ENCODE measurements around the gene MINDY1.

MINDY1 gene

GRCh38 chr1:151047925-151048644 lies 41.4 kb upstream of the MINDY1 start:
- peaks cover 5% of the 10 kb centered on the region; the same call in 1 of the 2 replicates for H3K9me3 ChIP-seq
- peak overlapping the region; percentile 73 for H3K4me2 ChIP-seq
- peaks cover 65% of the 10 kb centered on the region for H4K20me1 ChIP-seq
- peaks cover 47% of the 10 kb centered on the region for H3K27me3 ChIP-seq
- peaks cover 52% of the 10 kb centered on the region for H3K36me3 ChIP-seq
- TF ChIP-seq Cebpa-rat (IDR thresholded peaks at IDR 0.05), result no peak
- H3K4me1 ChIP-seq, result peaks cover 11% of the 10 kb centered on the region; the same call in 1 of the 2 replicates
- H3K4me3 ChIP-seq, result peak overlapping the region; percentile 62
- H3K9ac ChIP-seq, result 0 out of 2 replicates have a peak overlapping the region, but pooled peaks have one; percentile 5
- H3K27ac ChIP-seq, result no peak overlapping the region

DNA sequence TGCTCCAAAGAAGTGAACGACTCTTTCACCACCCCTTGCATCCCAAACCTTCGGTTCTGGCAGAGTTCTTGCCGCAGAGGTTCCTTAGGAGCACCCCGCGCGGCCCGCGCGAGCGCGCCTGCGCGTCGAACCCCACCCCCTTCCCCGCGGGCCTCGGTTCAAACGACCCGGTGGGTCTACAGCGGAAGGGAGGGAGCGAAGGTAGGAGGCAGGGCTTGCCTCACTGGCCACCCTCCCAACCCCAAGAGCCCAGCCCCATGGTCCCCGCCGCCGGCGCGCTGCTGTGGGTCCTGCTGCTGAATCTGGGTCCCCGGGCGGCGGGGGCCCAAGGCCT lies 40.9 kb upstream of the MINDY1 start, which contains the start of gene C1orf56:
Gene C1orf56, plus strand, starts transcription at position 161 of the 334 bp plus-strand sequence. Its CDS starts 97 bp downstream, at position 258.
- H3K9me3 ChIP-seq, result peaks cover 5% of the 10 kb centered on the region; the same call in 1 of the 2 replicates
- H3K36me3 ChIP-seq, result peaks cover 49% of the 10 kb centered on the region
- no peak within 1 kb of the TSS for H3K27ac ChIP-seq
- TF ChIP-seq Cebpa-rat (IDR thresholded peaks at IDR 0.05), result no peak
- H3K4me2 ChIP-seq, result peak within 1 kb of the TSS; percentile 73
- H3K9ac ChIP-seq, result 0 out of 2 replicates have a peak within 1 kb of the TSS, but pooled peaks have one; percentile 5
- peaks cover 11% of the 10 kb centered on the region; the same call in 1 of the 2 replicates for H3K4me1 ChIP-seq
- H4K20me1 ChIP-seq, result peaks cover 61% of the 10 kb centered on the region
- peak within 1 kb of the TSS; percentile 62 for H3K4me3 ChIP-seq
- peaks cover 47% of the 10 kb centered on the region for H3K27me3 ChIP-seq

DNA sequence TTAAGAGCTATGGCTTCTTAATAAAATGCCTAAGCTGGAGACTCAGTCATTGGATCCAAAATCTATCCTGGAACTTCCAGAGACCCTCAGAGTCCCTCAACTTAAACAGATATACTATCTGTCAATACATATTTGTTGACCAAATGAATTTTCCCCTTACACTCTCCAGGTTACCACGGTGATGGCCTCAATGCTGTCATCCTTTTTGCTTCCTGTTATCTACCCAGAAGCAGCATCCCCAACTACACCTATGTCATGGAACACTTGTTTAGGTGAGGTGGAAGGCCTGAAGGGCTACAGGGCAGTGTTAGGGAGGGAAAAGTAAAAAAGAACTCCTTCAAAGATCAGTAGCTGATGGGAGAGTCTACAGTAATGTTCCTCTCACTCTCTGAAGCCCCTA lies 36.5 kb upstream of the MINDY1 start:
- TF ChIP-seq Cebpa-rat (IDR thresholded peaks at IDR 0.05), result no peak
- no peak overlapping the region for H3K4me3 ChIP-seq
- peaks cover 26% of the 10 kb centered on the region for H3K27me3 ChIP-seq
- H3K9ac ChIP-seq, result no peak overlapping the region
- no peak overlapping the region for H3K27ac ChIP-seq
- H3K9me3 ChIP-seq, result no peaks in the 10 kb centered on the region; the same call in 1 of the 2 replicates
- peaks cover 15% of the 10 kb centered on the region for H3K36me3 ChIP-seq
- H3K4me1 ChIP-seq, result peaks cover 7% of the 10 kb centered on the region; the same call in 1 of the 2 replicates
- H3K4me2 ChIP-seq, result no peak overlapping the region
- H4K20me1 ChIP-seq, result peaks cover 25% of the 10 kb centered on the region

DNA sequence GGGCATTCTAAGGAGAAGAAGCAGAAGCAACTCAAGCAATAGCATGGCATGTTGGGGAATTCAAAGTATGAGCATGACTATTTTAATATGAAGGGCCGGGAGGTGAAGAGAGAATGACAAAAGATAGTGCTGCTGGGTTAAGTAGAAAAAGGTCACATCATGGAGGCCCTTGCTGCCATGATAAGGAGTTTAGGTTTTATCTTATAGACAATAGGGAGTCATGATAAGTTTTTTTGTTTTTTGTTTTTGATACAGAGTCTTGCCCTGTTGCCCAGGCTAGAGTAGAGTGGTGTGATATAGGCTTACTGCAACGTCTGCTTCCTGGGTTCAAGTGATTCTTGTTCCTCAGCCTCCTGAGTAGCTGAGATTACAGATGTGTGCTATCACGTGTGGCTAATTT lies 32.8 kb upstream of the MINDY1 start:
- no peaks in the 10 kb centered on the region for H3K9me3 ChIP-seq
- TF ChIP-seq Cebpa-rat (IDR thresholded peaks at IDR 0.05), result no peak
- no peaks in the 10 kb centered on the region for H3K4me1 ChIP-seq

GRCh38 chr1:151037032-151037431 lies 30.3 kb upstream of the MINDY1 start:
- no peak overlapping the region for H3K4me2 ChIP-seq
- H3K4me3 ChIP-seq, result no peak overlapping the region
- H3K27me3 ChIP-seq, result no peaks in the 10 kb centered on the region
- TF ChIP-seq Cebpa-rat (IDR thresholded peaks at IDR 0.05), result no peak
- no peaks in the 10 kb centered on the region for H3K9me3 ChIP-seq
- no peaks in the 10 kb centered on the region for H3K4me1 ChIP-seq
- H3K36me3 ChIP-seq, result peaks cover 50% of the 10 kb centered on the region
- no peaks in the 10 kb centered on the region for H4K20me1 ChIP-seq
- no peak overlapping the region for H3K9ac ChIP-seq
- no peak overlapping the region for H3K27ac ChIP-seq

More for the DNA sequence above, 32.8 kb upstream of the MINDY1 start:
- H3K4me3 ChIP-seq, result no peak overlapping the region
- H3K36me3 ChIP-seq, result peaks cover 41% of the 10 kb centered on the region
- H3K27ac ChIP-seq, result no peak overlapping the region
- H3K4me2 ChIP-seq, result no peak overlapping the region
- no peaks in the 10 kb centered on the region for H3K27me3 ChIP-seq
- no peak overlapping the region for H3K9ac ChIP-seq
- H4K20me1 ChIP-seq, result no peaks in the 10 kb centered on the region

DNA sequence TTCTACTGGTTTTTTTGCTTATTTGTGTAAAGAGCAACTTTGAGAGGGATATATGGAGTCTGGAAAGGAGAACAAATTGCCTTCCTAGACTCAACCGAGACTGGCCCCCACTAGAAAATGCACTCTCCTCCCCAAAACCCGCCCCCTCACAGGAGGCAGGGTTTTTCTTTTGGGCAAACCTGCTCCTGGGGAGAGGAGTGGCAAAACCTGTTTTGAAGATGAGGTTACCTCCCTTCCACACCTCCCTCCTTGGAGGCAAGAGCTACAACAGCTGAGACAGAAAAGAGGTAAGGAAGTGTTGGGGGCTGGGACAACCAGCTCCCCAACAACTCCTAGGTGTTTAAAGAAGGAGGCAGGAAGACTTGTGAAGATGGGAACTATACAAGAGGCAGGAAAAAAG lies 29.7 kb upstream of the MINDY1 start, which contains the start of gene BNIPL:
Gene BNIPL, plus strand, starts transcription at position 231 of the 400 bp plus-strand sequence. Its CDS starts 140 bp downstream, at position 371.
- Histone ChIP-seq H3K27me3 (no peaks in the 10 kb centered on the region), H4K20me1 (no peaks in the 10 kb centered on the region), H3K9ac (no peak within 1 kb of the TSS), H3K36me3 (peaks cover 57% of the 10 kb centered on the region), H3K9me3 (no peaks in the 10 kb centered on the region), H3K4me1 (no peaks in the 10 kb centered on the region), H3K4me2 (no peak within 1 kb of the TSS), H3K4me3 (no peak within 1 kb of the TSS), H3K27ac (no peak within 1 kb of the TSS)
- no peak for TF ChIP-seq Cebpa-rat (IDR thresholded peaks at IDR 0.05)

DNA sequence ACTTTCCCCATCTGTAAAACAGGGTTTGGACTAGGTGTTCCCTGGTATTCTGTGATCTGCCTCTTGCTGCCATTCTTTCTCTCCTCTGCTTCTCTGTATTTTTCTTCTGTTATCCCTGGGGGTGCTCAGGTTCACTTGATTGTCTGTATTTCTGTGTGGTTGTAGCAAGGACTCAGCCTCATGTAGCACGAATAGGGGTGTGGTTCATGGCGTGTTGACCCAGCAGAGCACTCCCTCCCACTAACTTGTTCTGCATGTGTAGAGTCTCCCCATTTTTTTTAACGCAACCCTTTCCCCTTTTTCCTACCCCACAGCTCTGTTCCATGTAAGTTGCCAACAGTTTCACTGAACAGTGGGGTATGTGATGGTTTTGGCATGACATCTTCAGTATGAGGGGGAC lies 28.5 kb upstream of the MINDY1 start:
- no peak for TF ChIP-seq Cebpa-rat (IDR thresholded peaks at IDR 0.05)
- no peak overlapping the region for H3K4me3 ChIP-seq
- H3K9ac ChIP-seq, result no peak overlapping the region
- H3K4me2 ChIP-seq, result no peak overlapping the region
- H3K27me3 ChIP-seq, result no peaks in the 10 kb centered on the region
- no peak overlapping the region for H3K27ac ChIP-seq
- H3K36me3 ChIP-seq, result peaks cover 69% of the 10 kb centered on the region
- H3K4me1 ChIP-seq, result no peaks in the 10 kb centered on the region
- H4K20me1 ChIP-seq, result no peaks in the 10 kb centered on the region
- no peaks in the 10 kb centered on the region for H3K9me3 ChIP-seq

- Histone ChIP-seq H3K27me3 (no peaks in the 10 kb centered on the region), H4K20me1 (no peaks in the 10 kb centered on the region), H3K4me1 (no peaks in the 10 kb centered on the region), H3K36me3 (peaks cover 94% of the 10 kb centered on the region), H3K9me3 (no peaks in the 10 kb centered on the region), H3K4me2 (no peak overlapping the region), H3K9ac (no peak overlapping the region), H3K27ac (no peak overlapping the region), H3K4me3 (no peak overlapping the region)
- TF ChIP-seq Cebpa-rat (IDR thresholded peaks at IDR 0.05), result no peak
Measured at GRCh38 chr1:151032164-151032563, 25.5 kb upstream of the MINDY1 start.

DNA sequence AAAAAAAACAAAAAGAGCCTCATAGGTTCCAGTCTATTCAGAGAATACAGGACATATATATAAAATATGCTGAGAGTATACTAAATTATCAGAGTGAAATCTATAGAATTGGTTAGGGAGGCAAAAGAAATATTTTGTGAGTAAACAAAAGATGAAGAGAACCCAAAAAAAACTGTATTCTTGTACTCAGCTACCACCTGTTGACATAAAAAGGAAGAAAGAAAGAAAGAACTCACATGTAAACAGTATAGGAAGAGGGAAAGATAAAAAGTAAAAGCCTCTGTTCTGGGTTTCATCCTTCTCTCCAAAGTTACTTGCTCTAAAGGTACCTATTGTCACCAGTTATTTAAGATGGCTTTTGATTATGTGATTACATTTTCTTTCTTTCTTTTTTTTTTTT lies 19.8 kb upstream of the MINDY1 start:
- Histone ChIP-seq H3K9ac (no peak overlapping the region), H3K4me1 (no peaks in the 10 kb centered on the region), H3K4me2 (no peak overlapping the region), H3K27me3 (no peaks in the 10 kb centered on the region), H3K27ac (no peak overlapping the region), H3K36me3 (peaks cover 96% of the 10 kb centered on the region), H4K20me1 (no peaks in the 10 kb centered on the region), H3K4me3 (no peak overlapping the region), H3K9me3 (no peaks in the 10 kb centered on the region)
- TF ChIP-seq Cebpa-rat (IDR thresholded peaks at IDR 0.05), result no peak

- Histone ChIP-seq H3K27me3 (no peaks in the 10 kb centered on the region), H3K4me1 (no peaks in the 10 kb centered on the region)
- no peak for TF ChIP-seq Cebpa-rat (IDR thresholded peaks at IDR 0.05)
Measured at GRCh38 chr1:151024540-151025146, 17.9 kb upstream of the MINDY1 start.

More at GRCh38 chr1:151024540-151025146, 17.9 kb upstream of the MINDY1 start:
- Histone ChIP-seq H3K27ac (no peak overlapping the region), H4K20me1 (no peaks in the 10 kb centered on the region), H3K4me3 (no peak overlapping the region), H3K9ac (no peak overlapping the region), H3K9me3 (no peaks in the 10 kb centered on the region), H3K36me3 (peaks cover 89% of the 10 kb centered on the region), H3K4me2 (no peak overlapping the region)
